Activated CD8-positive, alpha-beta memory T cell treated with anti-CD3 and anti-CD28 coated beads, Interleukin-2, amount 50 U/mL, for 1 hour (primary cell): Measurements from ENCODE around the gene ATP2C1.

Experiments used
- DNase-seq: peaks from one replicate; pipeline ENCODE4 v3.0.0-alpha.2; 2020; ENCODE audit errors: extremely low read depth

Gene ATP2C1

GRCh38 chr3:130895690-130896488, 2.0 kb downstream of the ATP2C1 start:
- no peak for DNase-seq

GRCh38 chr3:130897316-130897715, 3.4 kb downstream of the ATP2C1 start:
- no peak for DNase-seq

GRCh38 chr3:130900959-130901358, 7.1 kb downstream of the ATP2C1 start:
- no peak for DNase-seq

- DNase-seq: no peak
These were observed 7.8 kb downstream of the ATP2C1 start for GRCh38 chr3:130901463-130902204.

- DNase-seq: no peak
These were observed 9.6 kb downstream of the ATP2C1 start for GRCh38 chr3:130903412-130903908.

GRCh38 chr3:130904491-130904890, 10.6 kb downstream of the ATP2C1 start:
- no peak for DNase-seq

- DNase-seq: no peak
These were observed 11.7 kb downstream of the ATP2C1 start for GRCh38 chr3:130905551-130905950.

GRCh38 chr3:130906374-130906995, 12.6 kb downstream of the ATP2C1 start:
- no peak for DNase-seq

GRCh38 chr3:130907500-130907899, 13.6 kb downstream of the ATP2C1 start:
- no peak for DNase-seq

- DNase-seq: no peak
These were observed 14.1 kb downstream of the ATP2C1 start for GRCh38 chr3:130907966-130908365.

GRCh38 chr3:130915567-130916292, 21.8 kb downstream of the ATP2C1 start:
- DNase-seq: no peak

- DNase-seq: no peak
These were observed 22.8 kb downstream of the ATP2C1 start for GRCh38 chr3:130916507-130917167.

GRCh38 chr3:130918328-130918727, 24.4 kb downstream of the ATP2C1 start:
- no peak for DNase-seq

- DNase-seq: no peak
These were observed 31.7 kb downstream of the ATP2C1 start for GRCh38 chr3:130925628-130926027.

GRCh38 chr3:130926504-130926903, 32.6 kb downstream of the ATP2C1 start:
- no peak for DNase-seq

- DNase-seq: no peak
These were observed 35.9 kb downstream of the ATP2C1 start for GRCh38 chr3:130929804-130930203.

GRCh38 chr3:130932979-130933378, 39.1 kb downstream of the ATP2C1 start:
- no peak for DNase-seq

GRCh38 chr3:130933801-130934345, 40.0 kb downstream of the ATP2C1 start:
- no peak for DNase-seq

GRCh38 chr3:130934442-130935089, 40.7 kb downstream of the ATP2C1 start:
- no peak for DNase-seq

- DNase-seq: no peak
These were observed 42.0 kb downstream of the ATP2C1 start for GRCh38 chr3:130935761-130936492.
